ENCODE results near the gene ASPSCR1. TPM values are rescaled to one million over a fixed set of nuclear protein-coding genes. Genes with fewer than 3 reads are reported as not detected.

ASPSCR1 gene
- total and polyA plus RNA-seq, 2 of the 13 experiments (the other 11 are each of a cell fraction or from before 2014, with no cell fraction given), result 274 to 314 TPM

- TF ChIP-seq MYNN (CRISPR knock-in tag; IDR thresholded peaks at IDR 0.05; ENCODE audit: low read depth), result no peak
- TF ChIP-seq ZNF737 (CRISPR knock-in tag; IDR thresholded peaks at IDR 0.05; ENCODE audit: borderline replicate concordance), result peak; percentile 84; the same call in 1 of the 2 replicates
- peak; percentile 54 for TF ChIP-seq MEF2D (CRISPR knock-in tag; IDR thresholded peaks at IDR 0.05)
- no peak for TF ChIP-seq SOX6 (IDR thresholded peaks at IDR 0.05)
- peak; percentile 92 for TF ChIP-seq SOX6 (CRISPR knock-in tag; IDR thresholded peaks at IDR 0.05)
- peak; percentile 85 for TF ChIP-seq ZNF574 (CRISPR knock-in tag; IDR thresholded peaks at IDR 0.05)
- TF ChIP-seq MAFF (IDR thresholded peaks at IDR 0.05; ENCODE audit: low read depth, low read length), result no peak
- peak; percentile 80; the same call in 1 of the 2 replicates for TF ChIP-seq PRDM15 (CRISPR knock-in tag; IDR thresholded peaks at IDR 0.05)
- TF ChIP-seq ZNF761 (CRISPR knock-in tag; conservative IDR thresholded peaks at IDR 0.05), result peak; percentile 64; the same call in 1 of the 2 replicates
- TF ChIP-seq THAP8 (CRISPR knock-in tag; IDR thresholded peaks at IDR 0.05; ENCODE audit: borderline replicate concordance), result peak; percentile 96
- TF ChIP-seq ZNF567 (CRISPR knock-in tag; IDR thresholded peaks at IDR 0.05; ENCODE audit: borderline replicate concordance), result peak; percentile 91
- TF ChIP-seq MED13 (CRISPR knock-in tag; IDR thresholded peaks at IDR 0.05), result peak; percentile 99
- peak; percentile 61 for TF ChIP-seq ZNF547 (CRISPR knock-in tag; IDR thresholded peaks at IDR 0.05)
- TF ChIP-seq JUND (CRISPR knock-in tag; IDR thresholded peaks at IDR 0.05), result peak; percentile 80
- TF ChIP-seq ZNF878 (CRISPR knock-in tag; IDR thresholded peaks at IDR 0.05), result peak; percentile 85
- peak; percentile 79; the same call in 1 of the 2 replicates for TF ChIP-seq KDM2A (CRISPR knock-in tag; IDR thresholded peaks at IDR 0.05; ENCODE audit: borderline replicate concordance, low read depth)
- TF ChIP-seq ATF2 (CRISPR knock-in tag; IDR thresholded peaks at IDR 0.05), result peak; percentile 63; the same call in 1 of the 2 replicates
- TF ChIP-seq NFE2L2 (IDR thresholded peaks at IDR 0.05; ENCODE audit: low read length), result no peak
- peak; percentile 92 for TF ChIP-seq KDM3A (CRISPR knock-in tag; IDR thresholded peaks at IDR 0.05; ENCODE audit: low read depth)
- TF ChIP-seq ZSCAN31 (CRISPR knock-in tag; IDR thresholded peaks at IDR 0.05; ENCODE audit: low read depth), result peak; percentile 89
Observed at GRCh38 chr17:82000803-82001570, 23.6 kb downstream of the ASPSCR1 start (continued).
